HG02759 (cell line): ENCODE data around the gene TWIST2.

Experiments
- ATAC-seq: cut with Tn5 transposase; IDR thresholded peaks from one replicate; pipeline ENCODE4 v1.9.1; 2021; ENCODE audit warnings: mild to moderate bottlenecking, moderate library complexity; ENCODE audit not compliant: unreplicated experiment

The TWIST2 gene

DNA sequence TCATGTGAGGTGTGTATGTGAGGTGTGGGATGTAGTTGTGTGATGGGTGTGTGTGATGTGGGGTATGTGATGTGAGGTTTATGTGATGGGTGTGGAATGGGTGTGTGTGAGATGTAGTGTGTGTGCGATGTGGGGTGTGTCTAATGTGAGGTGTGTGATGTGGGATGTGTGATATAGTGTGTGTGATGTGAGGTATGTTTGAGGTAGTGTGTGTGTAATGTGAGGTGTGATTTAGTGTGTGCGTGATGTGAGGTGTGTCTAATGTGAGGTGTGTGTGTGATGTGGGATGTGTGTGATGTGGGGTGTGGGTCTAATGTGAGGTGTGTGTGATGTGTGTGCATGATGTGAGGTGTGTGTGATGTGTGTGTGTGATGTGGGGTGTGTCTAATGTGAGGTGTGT lies 55.3 kb downstream of the TWIST2 start:
- ATAC-seq: no peak

DNA sequence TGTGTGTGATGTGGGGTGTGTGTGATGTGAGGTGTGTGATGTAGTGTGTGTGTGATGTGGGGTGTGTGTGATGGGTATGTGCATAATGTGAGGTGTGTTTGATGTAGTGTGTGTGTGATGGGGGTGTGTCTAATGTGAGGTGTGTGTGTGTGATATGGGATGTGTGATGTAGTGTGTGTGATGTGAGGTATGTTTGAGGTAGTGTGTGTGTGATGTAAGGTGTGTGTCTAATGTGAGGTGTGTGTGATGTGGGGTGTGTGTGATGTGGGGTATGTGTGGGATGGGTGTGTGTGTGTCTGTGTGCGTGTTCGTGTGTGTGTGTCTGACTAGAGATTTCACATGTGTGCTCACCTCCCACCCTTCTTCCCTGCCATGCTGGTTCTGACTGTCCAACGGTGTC lies 56.3 kb downstream of the TWIST2 start:
- no peak for ATAC-seq

DNA sequence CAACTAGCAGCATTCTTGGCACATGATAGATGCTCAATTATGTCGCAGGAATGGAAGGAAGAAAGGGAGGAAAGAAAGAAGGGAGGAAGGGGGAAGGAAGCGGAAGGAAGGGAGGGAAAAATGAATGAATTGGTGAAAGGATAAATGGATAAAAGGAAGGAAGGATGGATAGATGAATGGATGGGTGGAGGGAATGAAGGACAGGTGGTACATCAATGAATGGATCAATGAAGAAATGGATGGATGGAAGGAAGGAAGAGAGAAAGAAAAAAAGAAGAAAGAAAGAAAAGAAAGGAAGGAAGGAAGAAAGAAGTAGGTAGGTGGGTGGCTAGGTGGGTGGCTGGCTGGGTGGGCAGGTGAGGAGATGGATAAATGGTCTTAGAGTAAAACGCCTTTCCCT lies 56.8 kb downstream of the TWIST2 start:
- no peak for ATAC-seq

DNA sequence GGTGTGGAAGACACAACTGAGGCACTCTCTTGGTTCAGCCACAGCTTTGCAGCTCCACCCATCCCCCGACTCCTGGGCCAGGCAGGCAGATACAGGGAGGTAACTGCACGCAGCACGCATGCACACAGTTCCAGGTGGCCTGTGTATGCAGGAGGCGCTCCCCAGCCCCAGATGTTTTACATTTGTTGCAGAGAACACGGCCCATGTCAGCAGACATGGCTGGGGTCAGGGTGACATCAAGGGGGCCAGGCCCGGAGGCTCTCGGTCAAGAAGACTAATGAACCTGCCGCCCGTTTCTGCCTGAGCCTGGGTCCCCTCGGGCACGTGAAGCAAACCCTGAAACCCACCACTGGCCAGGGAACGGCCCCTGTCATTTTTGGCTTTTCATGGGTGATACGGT lies 57.3 kb downstream of the TWIST2 start:
- ATAC-seq: no peak

DNA sequence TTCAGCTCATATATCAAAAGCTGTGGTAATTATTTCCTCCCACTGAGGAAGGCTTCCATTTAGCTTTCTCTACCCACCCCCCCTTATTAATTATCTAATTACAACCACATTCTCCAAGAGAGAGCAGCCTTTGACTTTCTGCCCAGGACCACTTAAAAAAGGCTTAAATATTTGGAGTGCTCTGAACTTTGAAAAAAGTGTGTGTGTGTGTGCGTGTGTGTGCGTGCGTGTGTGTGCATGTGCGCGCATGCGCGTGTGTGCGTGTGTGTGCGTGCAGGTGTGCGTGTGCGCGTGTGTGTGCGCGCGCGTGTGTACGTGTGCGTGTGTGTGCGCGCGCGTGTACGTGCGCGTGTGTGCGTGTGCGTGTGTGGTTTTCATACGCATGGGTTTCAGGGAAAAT lies 57.8 kb downstream of the TWIST2 start:
- ATAC-seq: no peak

DNA sequence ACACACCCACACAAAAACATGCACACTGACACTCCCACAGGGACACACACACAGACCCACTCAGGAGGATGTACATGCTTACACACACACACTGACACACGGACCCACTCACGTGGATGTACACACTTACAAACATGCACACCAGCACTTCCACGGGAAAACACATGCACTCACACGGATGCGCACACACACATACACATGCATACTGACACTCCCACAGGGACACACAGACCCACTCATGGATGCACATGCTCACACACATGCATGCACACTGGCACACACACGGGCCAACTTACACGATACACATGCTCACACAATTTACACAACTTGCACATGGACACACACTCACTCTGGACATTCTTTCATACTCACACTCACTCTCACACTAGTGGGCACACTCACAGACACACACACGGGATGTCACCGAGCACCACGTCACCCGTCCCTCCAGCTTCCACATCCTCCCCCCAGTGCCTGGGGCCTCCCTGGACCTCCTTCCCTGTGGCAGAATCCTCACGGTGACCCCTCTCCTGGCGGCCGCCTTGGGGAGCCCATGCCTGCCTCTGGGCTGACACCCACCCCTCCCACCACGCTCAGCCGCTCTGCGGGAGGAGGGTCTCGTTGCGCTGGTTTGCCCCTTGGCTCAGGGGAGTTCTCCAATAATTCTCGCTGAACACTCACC lies 58.5 kb downstream of the TWIST2 start:
- no peak for ATAC-seq

DNA sequence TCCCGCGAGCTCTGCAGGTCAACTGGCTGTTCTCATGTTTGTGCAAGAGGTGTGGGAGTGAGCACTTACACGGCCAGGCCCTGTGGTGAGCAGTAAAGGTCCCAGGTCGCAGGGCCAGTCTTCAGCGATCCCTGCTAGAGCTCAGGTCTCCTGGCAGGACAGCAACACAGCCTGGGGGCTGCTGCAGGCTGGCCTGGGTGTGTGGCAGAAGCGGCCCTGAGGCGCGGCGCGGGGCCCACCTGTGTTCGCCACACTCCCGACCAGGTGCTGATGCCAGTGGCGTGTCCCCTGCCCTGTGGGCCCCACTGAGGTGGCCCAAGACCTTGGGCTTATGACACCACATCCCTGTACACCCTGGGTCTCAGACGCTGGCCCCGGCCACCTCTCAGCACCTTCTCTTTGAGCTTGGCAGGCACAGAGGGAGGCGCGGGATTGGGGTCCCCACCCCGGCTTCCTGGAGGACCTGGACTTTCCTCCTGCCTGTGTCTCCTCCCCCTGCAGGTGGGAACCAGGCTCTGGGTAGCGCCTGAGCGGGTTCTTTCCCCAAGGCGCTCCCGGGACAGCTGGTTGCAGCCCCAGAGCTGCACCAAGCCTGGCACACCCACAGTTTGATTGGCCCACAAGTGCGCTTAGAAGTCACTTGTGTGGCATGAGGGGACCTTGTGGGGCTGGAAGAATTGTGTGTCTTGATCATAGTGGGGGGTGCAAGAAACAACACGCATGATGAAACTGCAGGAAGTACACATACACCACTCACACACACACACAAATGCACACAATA lies 59.2 kb downstream of the TWIST2 start:
- ATAC-seq: no peak

DNA sequence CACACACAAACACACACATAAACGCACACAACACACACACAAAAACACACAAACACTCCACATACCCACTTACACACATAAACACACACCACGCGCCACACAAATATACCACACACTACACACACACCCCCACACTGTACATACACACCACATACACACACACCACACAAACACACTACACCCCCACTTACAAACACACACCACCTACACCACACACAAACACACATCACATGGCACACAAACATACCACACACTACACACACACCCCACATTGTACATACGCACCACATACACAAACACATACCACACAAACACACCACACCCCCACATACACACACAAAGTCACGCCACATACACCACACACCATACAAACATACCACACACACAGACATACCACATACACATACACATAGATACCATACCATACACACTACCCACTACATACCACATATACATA lies 59.9 kb downstream of the TWIST2 start:
- ATAC-seq: no peak

DNA sequence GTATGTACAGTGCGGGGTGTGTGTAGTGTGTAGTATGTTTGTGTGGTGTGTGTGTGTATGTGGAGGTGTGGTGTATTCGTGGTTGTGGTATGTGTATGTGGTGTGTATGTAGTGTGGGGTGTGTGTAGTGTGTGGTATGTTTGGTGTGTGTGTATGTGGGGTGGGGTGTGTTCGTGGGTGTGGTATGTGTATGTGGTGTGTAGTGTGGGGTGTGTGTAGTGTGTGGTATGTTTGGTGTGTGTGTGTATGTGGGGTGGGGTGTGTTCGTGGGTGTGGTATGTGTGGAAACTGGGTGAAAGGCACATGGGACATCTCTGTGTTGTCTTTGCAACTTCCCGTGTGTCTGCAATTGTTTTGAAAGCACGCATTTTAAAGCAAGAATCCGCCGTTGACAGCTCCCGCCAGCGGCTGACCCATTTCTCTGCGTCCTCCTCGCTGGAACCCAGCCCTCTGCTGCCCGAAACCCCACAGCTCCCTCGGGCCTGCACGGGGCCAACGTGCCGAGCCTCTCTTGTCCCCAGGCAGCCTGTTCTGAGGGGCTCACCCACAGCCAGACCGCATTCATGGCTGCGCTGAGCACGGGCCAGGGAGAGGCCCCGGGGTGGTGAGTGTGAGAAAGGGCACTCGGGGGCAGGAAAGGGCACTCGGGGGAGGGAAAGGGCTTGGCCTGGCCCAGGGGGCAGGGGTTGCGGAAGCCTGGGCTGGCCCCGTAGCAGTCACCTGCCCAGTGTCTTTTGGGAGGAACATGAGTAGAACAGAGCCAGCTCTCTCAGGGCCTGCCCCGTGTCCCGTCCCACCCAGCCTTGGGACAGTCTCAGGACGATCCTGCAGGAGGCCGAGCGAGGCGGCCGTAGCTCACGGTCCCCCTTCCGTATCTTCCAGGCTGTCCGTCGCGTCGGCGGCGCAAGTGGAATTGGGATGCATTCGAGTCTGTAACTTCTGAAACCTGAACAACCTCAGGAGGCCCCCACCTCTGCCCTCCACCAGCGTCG lies 61.4 kb downstream of the TWIST2 start:
- no peak for ATAC-seq

DNA sequence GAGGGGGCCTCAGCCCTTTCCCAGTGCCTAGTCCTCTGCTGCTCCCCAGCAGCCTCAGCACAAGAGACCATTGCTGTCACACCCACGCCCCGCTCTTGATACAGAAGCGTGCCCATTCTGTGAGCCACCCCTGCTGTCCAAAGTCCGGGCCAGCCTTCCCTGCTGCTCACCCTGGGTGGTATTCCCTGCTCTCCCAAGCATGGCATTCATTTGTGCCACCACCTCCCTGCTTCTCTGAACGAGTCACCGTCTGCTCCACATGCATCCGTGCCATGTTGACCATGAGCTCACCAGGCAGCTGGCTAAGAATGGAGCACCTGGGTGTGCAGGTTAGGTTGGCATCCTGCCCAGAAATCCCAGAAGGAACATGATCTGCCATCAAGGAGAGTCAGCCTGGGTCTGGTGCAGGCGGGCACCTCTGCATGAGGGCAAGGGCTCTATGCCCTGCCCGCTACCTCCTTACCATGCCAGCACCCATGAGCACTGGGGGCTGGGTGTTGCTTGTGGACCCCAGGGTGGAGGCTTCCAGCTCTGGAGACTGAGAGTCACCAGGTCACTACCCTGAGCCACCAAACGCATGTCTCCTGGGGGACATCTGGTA lies 63.0 kb downstream of the TWIST2 start:
- ATAC-seq: no peak

DNA sequence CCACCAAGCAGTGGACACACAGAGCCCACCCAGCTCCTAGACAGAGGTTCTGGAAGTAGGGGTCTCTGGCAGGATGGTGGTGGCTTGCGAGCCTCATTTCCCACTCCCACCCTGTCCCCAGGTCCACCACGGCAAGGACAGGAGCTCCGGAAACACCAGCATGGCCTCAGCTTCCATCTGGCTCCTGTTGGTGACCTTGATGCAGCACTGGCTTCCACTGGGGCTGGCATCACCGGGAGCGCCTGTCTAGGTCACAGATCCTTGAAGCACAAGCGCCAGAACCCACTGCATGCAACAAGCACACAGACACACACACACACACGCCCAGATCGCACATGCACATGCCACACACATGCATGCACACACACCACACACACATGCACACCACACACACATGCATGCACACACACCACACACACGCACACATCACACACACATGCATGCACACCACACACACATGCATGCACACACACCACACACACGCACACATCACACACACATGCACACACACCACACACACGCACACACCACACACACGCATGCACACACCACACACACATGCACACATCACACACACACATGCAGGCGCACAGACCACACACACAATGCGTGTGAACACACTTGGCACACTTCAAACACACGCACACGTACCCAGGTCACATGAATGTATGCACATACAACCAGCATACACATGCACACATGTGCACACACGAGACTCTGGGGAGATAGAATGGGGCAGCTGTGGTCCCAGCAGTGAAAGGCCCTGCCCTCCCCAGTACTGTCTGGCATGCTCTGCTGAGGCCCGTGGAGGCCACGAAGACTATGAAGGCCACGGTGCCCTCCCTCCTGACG lies 63.7 kb downstream of the TWIST2 start:
- no peak for ATAC-seq

DNA sequence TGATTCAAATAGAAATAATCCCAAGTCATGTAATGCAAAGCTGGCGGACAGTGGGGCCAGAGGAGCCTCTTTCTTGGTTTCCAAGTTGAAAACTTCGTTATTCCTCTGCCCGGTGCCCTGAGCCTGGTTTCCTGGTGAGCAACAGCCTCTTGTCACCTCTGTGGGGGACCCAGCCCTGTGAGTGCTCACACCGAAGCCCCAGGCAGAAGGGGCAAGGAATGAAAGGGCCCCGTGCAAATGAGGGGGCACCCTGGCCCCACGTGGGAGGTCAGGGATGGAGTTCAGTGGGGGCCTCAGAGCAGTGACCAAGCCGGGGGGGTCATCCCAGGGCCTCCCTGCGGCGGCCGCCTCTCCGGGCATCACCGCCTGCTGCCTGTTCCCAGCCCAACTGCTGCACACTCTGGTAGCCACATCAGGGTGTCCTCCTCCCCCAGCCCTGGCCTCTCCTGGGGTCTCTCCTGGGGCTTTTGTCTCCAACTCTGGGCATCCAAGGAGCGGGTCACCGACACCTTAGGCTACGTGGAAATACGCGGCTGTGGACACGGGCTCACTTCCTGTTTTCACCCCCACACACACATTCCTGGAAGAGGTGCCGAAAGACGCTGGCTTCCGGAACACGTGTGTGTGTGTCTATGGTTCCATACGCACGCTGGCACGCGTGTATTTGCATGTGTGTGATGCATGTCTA lies 64.5 kb downstream of the TWIST2 start:
- no peak for ATAC-seq

DNA sequence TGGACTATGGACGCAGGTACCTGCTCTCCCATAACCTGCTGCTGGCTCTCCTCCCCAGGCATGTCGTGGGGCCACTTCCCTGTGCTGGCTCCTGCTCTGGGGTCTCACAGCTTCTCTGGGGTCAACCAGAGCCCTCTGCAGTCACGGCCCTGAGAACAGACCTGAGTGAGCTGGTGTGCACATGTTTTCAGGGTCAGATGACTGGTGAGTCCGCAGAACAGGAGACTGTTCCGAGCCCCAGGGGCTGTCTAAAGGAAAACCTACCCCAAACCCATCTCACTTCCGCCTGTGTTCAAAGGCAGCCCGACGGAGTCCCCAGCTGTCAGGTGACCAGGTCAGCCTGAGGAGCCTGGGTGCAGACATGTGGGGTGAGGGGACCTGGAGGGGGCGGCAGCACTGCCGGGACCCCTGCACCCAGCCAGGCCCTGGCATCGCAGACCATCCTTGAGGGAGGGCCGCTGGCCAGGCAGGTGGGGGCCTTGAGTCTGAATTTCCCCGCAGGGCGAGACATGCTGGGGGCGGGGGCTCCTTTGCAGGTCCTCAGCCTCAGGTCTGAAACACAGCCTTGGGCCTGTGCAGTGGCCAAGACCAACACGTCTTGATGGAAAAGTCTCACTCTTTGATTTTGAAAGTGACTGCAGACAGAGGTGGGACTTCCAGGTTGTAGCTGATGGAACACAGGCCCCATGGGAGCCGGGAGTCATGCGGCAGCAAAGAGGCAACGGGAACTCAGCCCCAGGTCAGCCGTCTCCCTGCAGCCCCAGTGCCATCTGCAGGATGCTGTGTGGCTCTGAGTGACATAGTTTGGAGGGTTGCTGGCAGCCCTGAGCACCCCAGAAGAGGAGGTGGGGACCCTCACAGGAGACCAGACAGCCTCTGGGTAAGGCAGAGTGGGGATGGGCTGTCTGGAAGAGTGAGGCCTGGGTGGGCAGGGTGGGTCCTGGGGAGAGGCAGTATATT lies 65.3 kb downstream of the TWIST2 start:
- ATAC-seq: no peak

DNA sequence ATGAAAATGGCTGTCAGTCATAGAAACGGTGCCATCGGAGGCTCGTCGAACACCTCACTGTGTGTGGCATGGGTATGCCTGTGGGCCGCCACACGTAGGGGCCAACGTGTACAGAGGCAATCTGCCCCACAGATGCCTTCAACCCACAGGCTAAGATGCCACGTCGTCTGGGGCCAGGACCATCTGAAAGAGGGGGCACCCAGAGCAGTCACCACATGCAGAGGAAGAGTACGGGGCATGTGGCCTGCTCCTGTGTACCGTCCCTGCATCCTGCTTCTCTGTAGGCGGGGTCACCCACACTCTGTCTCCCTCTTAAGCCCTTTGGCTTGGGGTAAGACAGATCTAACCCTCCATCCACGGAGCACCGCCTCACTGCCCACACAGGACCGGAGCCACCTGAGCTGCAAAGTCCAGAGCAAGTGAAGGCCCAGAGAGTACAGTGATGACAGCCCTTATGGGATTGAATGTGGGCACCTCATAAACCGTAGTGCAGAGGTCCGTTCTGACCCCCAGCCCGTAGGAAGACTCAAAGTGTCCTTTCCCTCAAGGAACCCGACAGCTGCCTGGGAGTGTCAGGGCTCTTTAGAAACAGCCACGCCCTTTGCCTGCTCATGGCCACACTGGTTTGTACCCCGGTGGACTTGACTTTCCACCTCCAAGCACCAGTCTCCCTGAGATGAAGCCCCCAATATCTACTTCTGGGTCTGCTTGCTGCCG lies 66.2 kb downstream of the TWIST2 start:
- ATAC-seq: no peak

DNA sequence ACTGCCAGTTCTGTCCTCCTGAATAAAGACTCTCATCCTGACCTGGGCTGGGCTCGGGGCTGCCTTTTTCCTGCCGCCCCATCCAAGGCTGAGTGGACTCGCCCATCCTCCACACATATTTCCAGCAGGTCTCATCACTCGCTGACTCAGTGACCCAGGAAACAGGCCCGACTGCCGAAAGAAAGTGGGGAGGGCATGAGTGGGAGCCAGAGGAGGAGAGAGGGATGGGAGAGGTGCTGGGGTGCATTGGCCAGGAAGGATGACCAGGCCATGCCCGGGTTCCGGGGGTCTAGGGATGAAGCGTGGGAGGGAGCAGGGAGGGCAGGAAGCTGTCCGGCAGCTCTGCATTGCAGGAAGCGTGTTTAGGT lies 66.7 kb downstream of the TWIST2 start:
- ATAC-seq: no peak

DNA sequence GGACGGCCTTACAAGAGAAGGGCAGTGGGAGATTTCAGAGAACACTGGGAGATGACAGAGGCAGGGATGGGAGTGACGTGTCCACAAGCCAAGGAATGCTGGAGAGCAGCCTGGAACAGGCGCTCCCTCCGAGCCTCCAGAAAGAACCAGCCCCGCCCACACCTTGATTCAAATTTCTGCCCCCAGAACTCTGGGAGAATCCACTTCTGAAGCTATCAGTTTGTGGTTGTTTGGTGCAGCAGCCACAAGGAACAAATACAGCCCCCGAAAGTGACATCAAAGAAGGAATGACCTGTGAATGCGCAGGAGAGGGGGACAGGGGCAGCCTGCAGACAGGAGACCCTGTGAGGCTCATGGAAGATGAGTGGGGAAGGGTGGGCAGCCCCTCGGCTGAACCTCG lies 67.3 kb downstream of the TWIST2 start:
- no peak for ATAC-seq

DNA sequence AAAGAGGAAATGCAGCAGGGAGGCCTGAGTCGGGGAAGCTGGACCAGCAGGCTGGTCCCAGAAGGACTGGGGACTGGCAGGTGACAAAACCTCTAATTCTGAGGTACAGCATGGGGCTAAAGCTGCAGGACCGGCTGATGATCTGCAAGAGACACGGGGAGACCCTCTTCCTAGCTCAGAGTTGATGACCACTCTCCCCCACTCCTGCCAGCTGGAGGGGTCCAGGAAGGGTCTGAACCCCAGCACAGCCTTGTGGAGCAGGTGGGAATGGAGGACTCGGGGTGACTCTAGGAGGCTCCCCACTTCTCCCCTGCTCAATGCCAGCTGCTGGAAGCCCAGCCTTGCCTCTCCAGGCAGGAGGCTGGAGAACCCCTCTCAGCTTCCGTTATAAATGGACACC lies 67.7 kb downstream of the TWIST2 start:
- no peak for ATAC-seq
